SK-N-SH treated with all-trans-retinoic acid at 6 μM for 48 hours (cell line): ENCODE results near the gene TBKBP1.

Experiments
- OSR1 ChIP-seq: fragments of 250-450 bp; sonication (Bioruptor Pico); IDR thresholded peaks from 2 replicates; pipeline ENCODE4 v1.8.0; 2022; ENCODE audit warnings: moderate library complexity, mild to moderate bottlenecking, inconsistent platforms
- POU6F1 ChIP-seq: fragments of 250-450 bp; sonication (Bioruptor Pico); IDR thresholded peaks from 2 replicates; pipeline ENCODE4 v1.8.0; 2021; ENCODE audit warnings: low read depth, mild to moderate bottlenecking, moderate library complexity, borderline replicate concordance
- PPARA ChIP-seq: fragments of 250-450 bp; sonication (Bioruptor Pico); IDR thresholded peaks from 2 replicates; pipeline ENCODE4 v1.5.0; 2020; ENCODE audit warnings: mild to moderate bottlenecking, borderline replicate concordance

- TF ChIP-seq PPARA (CRISPR knock-in tag), result no peak
- TF ChIP-seq POU6F1 (CRISPR knock-in tag), result no peak
- TF ChIP-seq OSR1 (CRISPR knock-in tag), result no peak
These were observed 34.4 kb downstream of the TBKBP1 start for GRCh38 chr17:47728214-47728877.
